NCI-H128 (cell line): Measurements from ENCODE around the gene ATP6V1B1.

Experiments
- DNase-seq: peaks from one replicate; lab custom pipeline; 2025; ENCODE audit not compliant: unreplicated experiment; lab: John Stamatoyannopoulos, UW

Gene ATP6V1B1

GRCh38 chr2:70901227-70902066 is 34.3 kb upstream of the ATP6V1B1 start:
- DNase-seq = no peak

DNA sequence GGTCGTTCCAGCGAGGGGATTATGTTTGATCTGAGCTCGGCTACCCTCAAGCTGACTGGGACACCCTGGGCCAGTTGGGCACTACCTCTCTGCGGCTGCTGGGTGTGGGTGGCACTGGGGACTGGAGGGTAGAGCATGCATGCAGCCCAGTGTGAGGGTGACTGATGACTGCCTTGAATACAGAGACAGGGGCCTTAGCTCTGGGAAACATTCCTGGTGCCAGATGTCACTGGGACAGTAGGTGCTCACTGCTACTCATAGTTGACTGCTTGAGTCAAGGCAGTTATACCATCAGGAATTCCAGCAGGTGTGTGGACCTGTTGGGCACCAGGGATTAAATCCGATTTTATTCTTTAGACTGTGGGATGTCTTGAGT is 33.6 kb upstream of the ATP6V1B1 start:
- no peak for DNase-seq

- DNase-seq = no peak
Observed at GRCh38 chr2:70902579-70902978, 33.1 kb upstream of the ATP6V1B1 start.

DNA sequence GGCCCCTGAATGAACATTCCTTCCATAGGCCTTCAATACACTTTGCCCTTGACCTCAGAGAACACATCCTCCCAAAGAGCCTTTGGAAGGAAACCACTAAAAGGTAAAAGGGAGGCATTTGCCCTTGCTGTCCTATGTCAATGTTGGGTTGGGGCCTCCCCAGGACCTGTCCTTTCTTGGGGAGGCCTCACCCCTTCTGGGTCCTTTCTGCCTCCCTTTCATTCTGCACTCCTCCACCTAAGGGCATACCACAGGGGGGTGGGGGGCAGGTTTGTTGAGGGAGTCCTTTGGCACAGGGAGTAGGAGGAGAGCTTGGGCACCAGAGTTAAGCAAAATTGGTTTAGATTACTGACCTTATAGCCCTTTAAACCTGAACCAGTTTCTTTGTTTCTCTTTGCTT is 32.5 kb upstream of the ATP6V1B1 start:
- DNase-seq = no peak

- DNase-seq = no peak
Observed at GRCh38 chr2:70903641-70904340, 31.9 kb upstream of the ATP6V1B1 start.

- DNase-seq = no peak
Observed at GRCh38 chr2:70904371-70905216, 31.1 kb upstream of the ATP6V1B1 start.

GRCh38 chr2:70905443-70906421 is 30.0 kb upstream of the ATP6V1B1 start:
- no peak for DNase-seq

GRCh38 chr2:70906439-70907005 is 29.2 kb upstream of the ATP6V1B1 start:
- DNase-seq = no peak

DNA sequence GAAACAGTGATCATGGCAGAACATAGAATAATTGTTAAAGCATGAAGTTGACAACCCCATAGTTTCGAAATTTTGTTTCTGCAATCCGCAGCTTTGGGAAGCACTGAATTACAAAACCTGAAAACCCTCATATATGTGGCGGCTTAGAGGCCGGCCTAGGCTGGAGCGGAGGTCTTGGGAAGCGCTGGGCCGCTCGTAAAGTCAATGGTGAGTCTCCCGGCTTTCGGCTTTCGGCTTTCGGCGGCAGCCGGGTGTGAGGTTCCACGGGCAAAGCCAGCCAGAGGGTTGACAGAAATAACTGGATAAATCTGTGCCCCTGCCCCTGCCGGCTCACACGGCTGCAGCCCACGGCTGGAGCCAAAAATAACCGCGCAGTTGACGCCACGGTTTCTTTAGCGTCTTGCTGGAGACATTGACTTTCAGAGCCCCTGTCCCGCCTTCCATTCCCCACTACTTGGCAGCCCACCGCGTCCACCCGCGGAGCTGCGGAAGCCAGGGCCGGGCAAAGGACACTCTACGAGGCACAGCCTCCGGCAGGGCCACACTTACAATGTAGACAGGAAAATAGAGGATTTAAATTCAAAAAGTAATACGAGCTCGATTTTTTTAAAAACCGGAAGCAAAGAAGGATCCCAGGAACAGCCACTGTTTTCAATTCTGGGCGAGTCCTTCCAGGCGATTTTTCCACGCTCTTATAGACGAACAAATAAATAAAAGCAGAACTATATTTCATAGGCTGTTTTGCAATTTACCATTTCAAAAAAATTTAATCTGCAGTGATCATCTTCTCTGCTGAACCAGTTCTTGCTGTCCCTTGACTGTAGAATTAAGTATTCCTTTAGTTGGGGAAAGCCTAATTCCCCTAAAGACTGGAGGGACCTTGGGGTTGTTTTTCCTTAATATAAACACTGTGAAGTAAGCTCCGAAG is 28.3 kb upstream of the ATP6V1B1 start:
- no peak for DNase-seq

- DNase-seq = no peak
Observed at GRCh38 chr2:70916291-70916690, 19.4 kb upstream of the ATP6V1B1 start.

DNA sequence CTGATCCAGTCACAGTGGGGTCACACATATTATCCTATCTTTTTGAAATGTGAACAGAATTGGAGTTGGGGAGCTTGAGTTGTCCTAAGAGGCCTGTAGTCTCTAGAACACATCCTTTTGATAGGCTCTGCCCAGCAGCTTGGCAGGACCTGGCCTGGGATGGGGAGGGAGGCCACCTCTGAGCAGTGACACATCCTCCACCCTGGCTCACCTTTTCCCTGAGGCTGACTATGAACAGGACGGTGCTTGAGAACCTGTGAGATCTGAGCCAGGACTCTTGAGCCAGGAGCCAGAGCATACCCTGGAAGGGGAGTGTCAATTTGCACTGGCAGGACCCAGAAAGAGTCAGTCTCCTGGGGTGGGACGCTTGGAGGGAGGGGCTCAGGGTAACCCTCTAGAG is 17.7 kb upstream of the ATP6V1B1 start:
- DNase-seq = no peak

DNA sequence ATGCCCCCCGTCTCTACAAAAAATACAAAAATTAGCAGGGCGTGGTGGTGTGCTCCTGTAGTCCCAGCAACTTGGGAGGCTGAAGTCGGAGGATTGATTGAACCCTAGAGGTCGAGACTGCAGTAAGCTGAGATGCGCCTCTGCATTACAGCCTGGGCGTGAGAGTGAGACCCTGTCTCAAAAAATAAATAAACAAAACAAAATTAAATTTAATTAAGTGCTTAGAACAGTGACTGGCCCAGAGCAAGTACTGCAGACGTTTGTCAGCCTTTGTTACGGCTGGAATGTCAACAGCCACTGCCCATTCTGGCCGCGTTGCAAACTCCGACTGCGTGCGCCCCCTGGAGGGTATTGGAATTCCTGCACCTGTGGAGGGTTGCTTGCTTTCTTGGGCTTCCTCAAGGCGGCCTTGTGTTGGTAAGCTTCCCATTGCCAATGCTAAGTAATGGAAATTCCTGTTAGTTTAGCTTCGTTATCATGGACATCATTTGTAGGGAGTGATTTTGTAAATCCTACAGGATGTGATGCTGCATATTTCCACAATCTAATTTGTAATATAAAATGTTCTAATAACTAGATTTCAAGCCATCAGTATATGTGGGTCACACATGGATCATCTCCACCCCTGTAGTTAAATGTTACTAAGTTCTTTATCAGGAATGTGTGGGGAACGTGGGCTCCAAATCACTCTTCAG is 15.9 kb upstream of the ATP6V1B1 start:
- no peak for DNase-seq

DNA sequence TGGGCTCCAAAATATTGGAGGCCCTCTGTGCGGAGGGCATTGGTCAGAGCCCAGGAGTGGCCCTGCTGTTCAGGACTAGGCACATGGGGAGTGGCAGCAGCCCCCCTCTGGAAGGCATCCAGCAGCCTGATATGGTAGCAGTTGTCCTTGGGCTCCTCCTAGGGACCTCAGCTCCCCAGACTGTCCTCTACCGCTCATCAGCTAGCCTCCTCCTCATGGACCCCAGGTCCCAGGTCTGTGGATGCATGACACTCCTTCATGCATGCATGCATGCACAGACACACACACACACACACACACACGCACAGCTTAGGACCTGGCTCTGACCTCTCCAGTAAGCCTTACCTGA is 15.4 kb upstream of the ATP6V1B1 start:
- no peak for DNase-seq

- no peak for DNase-seq
Observed at GRCh38 chr2:70921031-70921430, 14.7 kb upstream of the ATP6V1B1 start.

DNA sequence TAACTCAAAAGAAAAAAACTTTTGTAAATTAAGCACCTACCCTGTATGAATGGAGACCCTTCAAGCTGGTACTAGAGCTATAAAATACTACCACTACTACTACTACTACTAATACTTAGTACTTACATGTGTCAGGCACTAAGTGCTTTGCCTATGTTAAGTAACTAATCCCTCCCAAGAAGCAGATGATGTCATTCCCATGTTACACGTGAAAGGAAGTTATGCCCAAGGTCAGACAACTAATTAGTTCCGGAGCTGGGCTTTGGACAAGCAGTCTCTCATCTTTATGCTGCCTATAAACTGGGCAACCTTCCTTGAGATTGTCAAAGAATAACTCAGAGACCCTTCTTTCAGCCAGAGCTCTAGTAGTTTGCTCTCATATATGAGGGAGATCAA is 13.9 kb upstream of the ATP6V1B1 start:
- no peak for DNase-seq

GRCh38 chr2:70922235-70923234 is 13.2 kb upstream of the ATP6V1B1 start:
- DNase-seq = no peak

DNA sequence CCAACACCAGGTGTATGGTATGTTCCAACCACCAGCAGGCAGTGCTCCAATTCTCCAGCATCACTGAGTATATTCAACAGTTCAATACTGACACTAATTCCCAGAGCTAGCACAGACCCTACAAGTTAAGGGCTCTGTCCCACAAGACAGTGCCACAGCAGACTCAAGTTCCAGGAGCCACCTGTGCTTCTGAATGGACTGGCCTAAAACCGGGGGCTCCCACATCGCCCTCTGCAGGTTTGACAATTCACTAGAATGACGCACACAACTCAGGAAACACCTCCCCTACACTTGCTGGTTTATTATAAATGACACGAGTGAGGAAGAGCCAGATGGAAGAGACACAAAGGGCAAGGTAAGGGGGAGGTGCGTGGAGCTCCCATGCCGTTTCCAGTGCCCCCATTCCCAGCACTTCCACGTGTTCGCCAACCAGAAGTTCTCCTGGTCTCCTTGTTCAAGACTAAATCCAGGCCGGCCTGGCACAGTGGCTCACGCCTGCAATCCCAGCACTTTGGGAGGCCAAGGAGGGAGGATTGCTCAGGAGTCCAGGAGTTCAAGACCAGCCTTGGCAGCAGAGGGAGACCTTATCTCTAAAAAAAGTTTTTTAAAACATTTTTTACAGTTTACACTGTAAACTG is 12.2 kb upstream of the ATP6V1B1 start:
- DNase-seq = no peak
